T-helper 22 cell (primary cell): ENCODE results near the gene SLC41A2.
"Not testable (repeated sequence)": the region's sequence is repeated elsewhere in the genome, so short reads cannot be mapped to it uniquely, and the experiment has no call there.

Source experiments
- DNase-seq: peaks from one replicate; pipeline ENCODE4 v3.0.0-alpha.2; 2020; ENCODE audit warnings: low read depth

SLC41A2 gene

DNA sequence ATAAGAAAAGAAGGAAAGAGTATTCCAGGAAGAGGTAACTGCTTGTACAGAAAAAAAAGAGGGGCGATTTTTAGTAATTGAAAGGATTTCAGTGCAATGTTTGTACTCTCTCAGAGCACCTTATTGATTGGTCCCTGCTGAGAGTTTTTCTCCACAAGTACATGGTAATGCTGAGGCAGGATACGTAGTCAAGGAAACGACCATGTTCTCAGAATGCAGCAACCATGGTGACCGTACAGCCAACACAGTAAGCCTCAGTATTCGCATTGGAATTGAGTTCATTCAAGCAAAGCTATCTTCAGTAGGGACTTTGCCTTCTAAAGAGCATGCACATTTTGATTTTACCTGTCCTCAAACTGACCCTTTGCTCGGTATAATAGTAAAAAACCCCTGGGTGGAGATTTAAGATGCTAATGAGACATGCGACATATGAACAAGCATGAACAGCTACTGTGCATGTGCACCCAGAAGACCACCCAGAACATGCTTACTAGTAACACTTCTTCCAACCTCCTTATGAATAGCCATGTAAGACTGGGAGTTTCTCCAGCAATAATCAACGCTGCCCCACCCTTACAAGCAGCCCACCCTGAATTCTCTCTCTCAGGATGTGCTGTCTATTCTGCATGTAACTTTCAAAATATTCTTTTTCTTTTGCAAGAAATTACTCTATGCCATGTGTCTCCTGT lies 6.2 kb upstream of the SLC41A2 start:
- no peak for DNase-seq

DNA sequence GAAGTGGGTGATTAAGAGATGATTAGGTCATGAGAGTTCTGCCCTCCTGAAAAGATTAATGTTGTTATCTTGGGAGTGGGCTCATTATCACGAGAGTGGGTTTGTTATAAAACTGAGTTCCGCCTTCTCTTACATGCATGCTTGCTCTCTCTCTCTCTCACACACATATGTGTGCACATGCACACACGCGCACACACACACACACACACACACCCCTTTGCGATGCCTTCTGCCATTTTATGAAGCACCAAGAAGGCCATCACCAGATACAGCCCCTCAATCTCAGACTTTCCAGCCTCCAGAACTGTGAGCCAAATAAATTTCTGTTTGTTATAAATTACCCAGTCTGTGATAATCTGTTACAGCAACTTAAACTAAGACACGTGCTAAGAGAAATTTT lies 5.7 kb upstream of the SLC41A2 start:
- DNase-seq: no peak

DNA sequence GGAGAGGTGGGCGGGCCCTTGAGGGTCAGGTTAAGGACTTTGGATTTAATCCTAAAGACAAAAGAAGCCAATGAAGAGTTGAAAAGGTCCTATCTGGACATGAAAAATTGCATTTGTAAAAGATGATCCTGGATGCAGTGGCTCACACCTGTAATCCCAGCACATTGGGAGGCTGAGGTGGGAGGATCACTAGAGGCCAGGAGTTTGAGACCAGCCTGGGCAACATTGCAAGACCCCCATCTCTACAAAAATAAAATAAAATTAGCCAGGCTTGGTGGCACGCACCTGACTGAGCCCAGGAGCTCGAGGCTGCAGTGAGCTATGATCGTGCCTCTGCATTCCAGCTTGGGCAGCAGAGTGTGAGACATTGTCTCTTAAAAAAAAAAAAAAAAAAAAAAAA lies 2.4 kb upstream of the SLC41A2 start:
- DNase-seq: no peak

DNA sequence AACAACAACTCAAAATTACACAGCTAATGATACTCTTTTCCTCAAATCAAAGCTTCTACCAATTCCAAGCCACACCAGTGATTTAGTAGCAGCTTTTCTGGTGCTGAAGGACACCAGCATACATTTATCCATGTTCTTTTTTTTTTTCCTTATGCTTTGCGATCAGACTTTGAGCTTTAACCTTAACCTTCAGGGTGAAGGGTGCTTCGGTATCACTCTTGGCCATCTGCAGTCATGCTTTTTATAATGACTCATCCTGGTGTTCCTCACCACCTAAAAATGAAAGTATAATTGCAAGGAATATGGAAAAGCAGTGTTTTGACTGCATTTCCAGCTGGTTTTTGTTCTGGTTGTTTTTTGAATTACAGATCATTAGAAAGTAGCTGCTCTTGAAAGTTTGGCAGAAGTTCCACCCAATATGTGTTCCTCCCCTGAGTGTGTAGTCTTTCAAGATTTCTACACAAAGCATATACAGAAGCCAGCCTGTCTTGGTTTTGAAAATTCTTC lies 1.3 kb upstream of the SLC41A2 start:
- no peak for DNase-seq

DNA sequence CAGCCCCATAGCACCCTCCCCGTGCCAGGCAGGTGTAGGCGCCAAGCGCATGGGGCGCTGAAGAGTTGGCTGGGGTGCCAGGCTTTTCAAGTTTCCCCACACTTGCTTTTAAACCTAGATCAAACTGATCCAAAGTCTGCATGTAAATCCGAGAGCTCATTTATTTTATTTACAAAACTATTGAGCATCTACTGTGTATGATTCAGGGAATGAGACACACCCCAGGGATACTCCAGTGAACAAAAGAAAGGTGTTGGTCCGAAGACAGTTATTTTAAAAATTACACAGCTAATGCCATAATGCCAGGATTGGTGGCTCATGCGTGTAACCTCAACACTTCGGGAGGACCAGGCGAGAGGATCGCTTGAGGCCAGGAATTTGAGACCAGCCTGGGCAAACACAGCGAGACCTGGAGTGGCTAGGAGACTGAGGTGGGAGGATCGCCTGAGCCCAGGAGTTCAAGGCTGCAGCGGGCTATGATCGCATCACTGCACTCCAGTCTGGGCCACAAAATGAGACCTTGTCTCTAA lies 780 bp upstream of the SLC41A2 start:
- DNase-seq: no peak

DNA sequence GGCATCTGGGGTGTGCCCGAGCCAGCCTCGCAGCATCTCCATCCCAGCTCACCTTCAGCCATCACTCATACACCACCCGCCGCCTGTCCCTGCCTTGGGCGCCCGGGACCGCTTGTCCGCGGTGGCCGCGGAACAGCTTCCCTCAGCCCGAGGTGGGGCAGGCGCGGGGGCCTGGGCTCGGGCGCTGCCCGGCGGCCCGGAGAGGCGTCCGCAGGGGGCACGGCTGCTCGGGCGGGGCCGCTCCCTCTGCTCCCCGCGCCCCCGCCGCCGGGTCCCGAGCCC lies 430 bp downstream of the SLC41A2 start:
- DNase-seq: no peak

DNA sequence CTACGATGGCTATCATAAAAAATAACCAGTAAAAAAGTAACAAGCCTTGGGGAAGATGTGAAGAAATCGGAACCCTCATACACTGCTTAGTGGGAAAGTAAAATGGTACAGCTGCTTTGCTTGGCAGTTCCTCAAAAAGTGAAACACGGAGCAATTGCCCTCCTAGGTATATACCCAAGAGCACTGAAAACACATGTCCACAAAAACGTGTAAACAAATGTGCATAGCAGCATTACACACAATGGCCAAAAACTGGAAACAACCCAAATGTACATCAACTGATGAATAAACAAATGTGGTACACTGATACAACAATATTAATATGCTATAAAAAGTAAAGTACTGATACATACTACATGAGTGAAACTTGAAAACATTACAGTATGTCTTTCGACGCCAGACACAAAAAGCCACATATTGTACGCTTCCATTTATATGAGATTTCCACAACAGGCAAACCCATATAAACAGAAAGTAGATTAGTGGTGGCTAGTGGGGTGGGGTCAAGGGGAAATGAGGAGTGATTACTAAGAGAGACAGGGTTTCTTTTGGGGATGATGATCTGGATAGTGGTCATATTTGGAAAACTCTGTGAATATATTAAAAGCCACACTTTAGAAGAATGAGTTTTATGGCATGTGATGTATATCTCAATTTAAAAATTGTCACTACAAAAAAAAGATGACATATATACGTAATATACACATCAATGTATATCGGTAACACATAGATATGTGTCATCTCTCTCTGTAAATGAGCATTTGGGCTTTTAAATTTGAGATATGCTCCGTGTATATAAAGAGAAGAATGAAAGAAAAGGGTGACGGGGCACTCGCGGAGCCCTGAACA lies 996 bp downstream of the SLC41A2 start:
- DNase-seq: no peak

DNA sequence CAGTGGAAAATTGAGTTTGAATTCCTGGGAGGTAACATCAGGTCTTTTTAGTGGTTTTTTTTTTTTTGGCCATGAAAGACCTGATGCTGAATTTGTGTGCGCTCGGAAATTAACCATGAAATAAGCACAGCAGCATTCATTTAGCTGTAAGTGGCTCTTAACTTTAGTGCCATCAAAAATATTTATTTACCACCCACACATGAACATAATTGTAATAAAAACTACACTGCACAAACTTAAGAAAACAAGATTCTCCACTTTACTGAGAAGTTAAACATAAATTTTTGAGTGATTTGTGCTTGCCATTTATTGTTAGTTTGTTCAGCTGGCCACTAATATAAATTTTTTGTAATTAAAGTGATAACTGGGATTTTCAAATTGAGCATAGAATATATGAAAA lies 2.4 kb downstream of the SLC41A2 start:
- no peak for DNase-seq

DNA sequence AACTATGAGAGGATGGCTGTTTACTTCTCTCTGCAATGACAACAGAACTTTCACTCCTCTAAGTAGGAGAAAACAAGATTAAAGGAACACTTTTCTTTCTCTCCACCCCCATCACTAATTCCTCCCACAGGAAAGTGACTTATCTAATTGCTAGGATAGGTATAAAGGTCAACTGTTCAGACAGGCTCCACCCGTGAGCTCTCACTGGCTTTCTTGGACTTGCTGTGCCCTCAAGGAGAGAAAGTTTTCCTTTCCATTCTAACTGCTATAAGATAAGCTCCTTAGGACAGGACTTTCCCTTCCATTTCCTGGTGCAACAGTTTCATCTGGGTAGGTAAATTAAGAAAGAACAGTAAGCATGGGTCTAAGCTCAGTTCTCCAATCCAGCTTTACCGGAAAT lies 4.8 kb downstream of the SLC41A2 start:
- DNase-seq: no peak

DNA sequence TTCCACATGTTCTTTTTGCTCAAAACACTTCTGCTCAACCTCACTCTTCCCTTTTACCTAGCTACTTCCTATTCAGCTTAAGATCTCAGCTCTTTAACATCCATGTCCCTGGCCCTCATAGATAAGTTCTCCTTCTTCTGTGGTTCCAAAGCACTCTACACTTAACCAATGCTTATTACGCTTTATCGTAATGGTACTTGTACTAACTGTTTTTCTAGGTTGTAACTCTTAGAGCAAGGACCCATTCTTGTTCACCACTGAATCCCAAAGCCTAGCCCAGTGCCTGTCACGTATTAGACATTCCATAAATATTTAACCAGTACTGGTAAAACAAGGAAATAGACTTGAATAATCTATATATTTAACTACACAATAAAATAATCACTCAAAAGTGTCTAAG lies 5.3 kb downstream of the SLC41A2 start:
- no peak for DNase-seq

DNA sequence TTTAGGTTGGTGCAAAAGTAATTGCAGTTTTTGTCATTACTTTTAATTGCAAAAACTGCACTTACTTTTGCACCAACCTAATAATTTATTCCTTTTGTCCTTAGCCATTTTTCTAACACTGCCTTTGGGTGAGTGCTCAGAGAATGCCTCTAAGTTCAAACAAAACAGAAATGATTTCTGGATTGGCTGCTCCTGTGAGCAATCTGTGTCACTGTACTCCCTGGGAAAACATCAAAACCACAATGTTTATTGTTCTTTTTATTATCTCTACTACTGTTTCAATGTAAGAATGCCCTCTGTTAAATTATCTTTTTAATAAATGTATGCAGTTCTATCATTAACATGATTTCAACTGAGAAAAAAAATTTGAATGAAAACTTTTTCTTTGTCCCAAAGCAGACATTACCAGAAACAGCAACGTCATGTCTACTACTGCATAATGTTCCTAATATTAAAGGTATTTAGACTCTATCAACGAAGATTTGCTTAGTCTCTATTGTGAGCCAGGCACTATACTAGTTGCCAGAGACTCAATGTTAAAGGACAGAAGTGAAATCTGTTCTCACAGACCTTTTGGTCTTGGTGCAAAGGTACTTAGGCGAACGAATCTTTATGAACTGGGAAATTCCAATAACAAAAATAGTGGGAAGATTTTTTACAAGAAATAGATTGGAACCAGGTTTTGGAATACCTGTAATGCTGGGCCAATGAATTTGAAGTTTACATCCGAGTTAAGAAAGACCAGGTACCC lies 6.2 kb downstream of the SLC41A2 start:
- no peak for DNase-seq

DNA sequence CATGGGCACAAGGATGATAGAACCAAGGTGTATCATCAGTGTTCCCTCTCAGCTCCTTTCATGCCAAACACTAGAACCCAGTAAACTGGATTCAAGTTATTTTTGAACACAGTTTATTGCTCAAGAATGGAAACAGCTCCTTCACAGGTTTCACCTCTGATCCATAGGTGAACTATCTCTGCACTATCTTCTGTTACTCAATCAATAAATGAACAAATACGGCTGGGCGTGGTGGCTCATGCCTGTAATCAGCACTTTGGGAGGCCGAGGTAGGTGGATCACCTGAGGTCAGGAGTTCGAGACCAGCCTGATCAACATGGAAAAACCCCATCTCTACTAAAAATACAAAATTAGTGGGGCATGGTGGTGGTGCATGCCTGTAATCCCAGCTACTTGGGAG lies 9.4 kb downstream of the SLC41A2 start:
- DNase-seq: not testable (repeated sequence)

DNA sequence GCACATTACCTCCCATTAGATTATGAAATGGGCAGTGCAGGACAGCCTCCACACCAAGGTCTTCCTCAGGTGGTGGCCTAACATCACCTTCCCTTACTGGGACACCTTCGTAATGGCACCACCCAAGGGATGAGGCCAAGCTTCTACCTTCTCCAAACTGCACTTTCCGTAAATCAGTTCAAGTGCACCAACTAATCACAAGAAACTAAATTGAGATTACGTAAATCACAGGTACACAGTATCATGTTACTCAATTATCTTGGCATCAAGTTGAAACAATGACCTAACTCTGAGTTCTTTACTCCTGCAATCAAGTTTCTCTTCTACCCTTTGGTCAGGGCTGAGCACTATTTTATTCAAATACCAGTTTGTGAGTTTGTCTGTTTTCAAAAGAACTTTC lies 13.8 kb downstream of the SLC41A2 start:
- no peak for DNase-seq

DNA sequence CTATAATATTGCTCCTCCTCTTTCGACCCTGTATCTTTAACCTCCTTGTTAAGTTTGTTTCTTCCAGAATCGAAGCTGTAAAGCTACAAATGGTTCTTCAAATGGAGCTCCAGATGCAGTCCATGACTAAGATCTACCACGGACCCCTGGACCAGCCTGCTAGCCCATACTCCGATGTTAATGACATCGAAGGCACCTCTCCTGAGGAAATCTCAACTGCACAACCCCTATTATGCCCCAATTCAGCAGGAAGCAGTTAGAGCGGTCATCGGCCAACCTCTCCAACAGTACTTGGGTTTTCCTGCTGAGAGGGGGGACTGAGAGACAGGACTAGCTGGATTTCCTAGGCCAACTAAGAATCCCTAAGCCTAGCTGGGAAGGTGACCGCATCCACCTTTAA lies 14.7 kb downstream of the SLC41A2 start:
- DNase-seq: not testable (repeated sequence)

DNA sequence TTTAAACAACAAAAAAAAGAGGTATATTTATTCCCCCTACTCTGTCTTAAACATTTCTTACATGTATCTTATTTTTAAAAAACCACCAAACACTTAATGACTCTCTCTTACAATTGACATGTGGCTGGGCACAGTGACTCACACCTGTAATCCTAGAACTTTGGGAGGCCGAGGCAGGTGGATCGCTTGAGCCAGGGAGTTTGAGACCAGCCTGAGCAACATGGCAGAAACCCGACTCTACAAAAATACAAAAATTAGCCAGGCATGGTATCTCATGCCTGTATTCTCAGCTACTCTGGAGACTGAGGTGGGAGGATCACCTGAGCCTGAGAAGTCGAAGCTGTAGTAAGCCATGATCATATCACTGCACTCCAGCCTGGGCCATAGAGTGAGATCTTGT lies 16.0 kb downstream of the SLC41A2 start:
- DNase-seq: no peak

DNA sequence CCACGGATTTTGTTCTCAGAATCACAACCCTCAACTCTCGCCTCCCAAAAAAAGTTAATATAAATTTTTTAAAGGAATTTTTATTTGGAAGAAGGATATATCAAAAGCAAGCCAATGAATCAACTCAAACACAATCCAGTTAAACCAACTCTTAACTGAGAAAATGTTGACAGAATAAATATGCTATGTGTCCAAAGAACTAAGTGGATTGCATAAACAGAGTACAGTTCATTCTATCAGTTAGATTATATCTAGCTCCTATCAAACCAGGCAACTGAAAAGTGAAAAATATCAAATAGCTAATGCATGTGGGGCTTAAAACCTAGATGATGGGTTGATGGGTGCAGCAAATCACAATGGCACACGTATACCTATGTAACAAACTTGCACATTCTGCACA lies 16.6 kb downstream of the SLC41A2 start:
- DNase-seq: no peak

DNA sequence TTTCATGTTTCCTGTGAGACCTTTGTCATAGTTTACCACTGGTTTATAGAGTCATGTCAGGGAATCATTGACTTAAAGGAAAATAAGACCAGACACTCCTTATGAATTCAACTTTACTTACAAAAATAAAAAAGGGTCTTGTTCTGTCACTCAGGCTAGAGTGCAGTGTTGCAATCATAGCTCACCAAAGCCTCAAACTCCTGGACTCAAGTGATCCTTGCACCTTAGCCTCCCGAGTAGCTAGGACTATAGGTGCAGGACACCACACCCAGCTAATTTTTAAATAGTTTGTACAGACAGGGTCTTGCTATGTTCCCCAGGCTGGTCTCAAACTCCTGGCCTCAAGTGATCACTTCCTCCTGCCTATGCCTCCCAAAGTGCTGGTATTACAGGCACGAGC lies 19.0 kb downstream of the SLC41A2 start:
- no peak for DNase-seq

DNA sequence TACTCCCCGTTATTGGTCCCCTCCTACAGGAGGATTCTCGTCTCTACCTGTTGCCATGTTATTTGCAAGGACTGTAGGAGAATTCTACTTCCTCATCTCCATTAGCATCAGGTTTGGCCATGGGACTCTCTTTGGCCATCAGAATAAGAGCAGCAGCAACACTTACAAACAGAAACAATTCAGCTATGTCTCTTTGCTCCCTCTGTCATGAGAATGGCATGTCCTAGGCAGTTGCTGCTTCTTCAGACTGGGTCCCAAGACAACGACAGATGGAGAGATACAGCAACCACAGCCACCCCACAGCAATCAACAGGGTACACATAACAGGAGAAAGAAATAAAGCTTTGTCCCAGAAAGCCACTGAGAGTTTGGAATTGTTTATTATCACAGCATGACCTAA lies 19.7 kb downstream of the SLC41A2 start:
- no peak for DNase-seq

DNA sequence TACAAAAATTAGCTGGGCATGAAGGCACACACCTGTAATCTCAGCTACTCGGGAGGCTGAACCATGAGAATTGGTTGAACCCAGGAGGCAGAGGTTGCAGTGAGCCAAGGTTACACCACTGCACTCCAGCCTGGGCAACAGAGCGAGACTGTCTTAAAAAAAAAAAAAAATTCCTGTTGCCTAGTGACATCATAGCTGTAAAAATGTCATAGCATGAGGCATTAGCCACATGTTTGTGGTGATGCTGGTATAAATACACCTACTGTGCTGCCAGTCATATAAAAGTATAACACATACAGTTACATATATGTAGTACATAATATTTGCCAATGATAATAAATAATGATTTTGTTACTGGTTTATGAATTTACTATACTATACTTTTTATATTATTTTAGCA lies 22.2 kb downstream of the SLC41A2 start:
- DNase-seq: no peak

DNA sequence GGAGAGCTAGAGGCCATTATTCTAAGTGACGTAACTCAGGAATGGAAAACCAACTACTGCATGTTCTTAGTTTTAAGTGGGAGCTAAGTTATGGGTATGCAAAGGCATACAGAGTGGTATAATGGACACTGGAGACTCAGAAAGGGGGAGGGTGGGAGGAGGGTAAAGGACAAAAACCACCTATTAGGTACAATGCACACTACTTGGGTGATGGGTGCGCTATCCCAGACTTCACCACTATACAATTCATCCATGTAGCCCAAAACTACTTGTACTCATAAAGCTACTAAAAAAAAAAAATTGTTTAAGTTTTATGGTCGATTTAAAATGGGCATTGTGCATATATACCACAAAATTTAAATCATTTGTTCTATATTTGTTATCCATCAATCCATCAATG lies 24.3 kb downstream of the SLC41A2 start:
- DNase-seq: no peak

DNA sequence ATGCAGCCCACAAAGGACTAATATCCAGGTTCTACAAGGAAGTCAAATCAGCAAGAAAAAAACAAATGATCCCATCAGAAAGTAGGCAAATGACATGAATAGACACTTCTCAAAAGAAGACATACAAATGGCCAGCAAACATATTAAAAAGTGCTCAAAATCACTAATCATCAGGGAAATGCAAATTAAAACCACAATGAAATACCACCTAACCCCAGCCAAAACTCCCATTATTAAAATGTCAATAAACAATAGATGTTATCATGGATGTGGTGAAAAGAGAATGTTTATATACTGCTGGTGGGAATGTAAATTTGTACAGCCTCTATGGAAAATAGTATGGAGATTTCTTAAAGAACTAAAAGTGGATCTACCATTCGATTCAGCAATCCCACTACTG lies 25.0 kb downstream of the SLC41A2 start:
- DNase-seq: no peak

DNA sequence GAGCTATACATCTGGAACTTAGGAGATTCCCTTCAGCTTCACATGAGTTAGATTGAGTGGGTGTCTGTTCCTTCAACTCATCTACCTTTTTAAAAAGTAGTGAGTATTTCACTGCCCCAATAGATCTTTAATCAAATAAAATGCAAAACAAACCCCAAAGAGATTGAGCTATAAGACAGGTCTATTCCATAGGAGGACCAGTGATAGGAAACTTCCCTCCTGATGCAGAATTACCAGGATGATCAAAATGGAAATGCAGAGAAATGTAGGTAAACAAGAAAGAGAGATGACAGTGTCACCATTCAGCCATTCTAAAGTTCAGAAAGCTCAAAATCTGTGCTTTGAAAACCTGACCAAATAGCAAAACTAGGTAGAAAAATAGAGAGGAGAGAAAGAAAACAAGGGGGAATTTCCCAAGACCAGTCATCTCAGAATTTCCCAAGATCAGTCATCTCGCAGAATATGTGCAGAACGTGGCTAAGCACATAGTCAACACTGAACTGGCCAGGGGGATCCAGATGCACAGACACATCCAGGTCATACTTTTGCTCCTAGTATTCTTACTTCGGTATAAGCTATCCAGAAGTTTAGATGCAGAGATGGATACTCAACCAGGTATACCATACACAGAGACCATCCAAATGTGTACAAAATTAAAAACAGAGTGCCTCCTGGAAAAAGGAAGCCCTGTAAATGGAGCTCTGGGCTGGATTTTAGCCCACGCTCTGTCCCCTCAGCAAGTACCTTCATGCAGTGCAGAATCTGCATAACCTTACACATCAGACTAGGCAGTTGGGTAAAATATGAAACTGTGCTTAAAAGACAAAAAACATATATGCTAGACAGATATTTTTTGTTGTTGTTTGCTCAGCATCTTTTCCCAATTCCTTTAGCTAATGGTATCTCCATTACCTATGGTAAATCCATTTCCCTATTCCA lies 27.4 kb downstream of the SLC41A2 start:
- no peak for DNase-seq
